LoVo (cell line): ENCODE results near the gene MIEF2.
A peak's percentile ranks its signal among the peaks of the same experiment; 100 is the strongest.

ENCODE experiments used
- DNase-seq: peaks from one replicate; pipeline ENCODE4 v3.0.0-alpha.2; 2016; ENCODE audit warnings: low spot score

MIEF2 gene

DNA sequence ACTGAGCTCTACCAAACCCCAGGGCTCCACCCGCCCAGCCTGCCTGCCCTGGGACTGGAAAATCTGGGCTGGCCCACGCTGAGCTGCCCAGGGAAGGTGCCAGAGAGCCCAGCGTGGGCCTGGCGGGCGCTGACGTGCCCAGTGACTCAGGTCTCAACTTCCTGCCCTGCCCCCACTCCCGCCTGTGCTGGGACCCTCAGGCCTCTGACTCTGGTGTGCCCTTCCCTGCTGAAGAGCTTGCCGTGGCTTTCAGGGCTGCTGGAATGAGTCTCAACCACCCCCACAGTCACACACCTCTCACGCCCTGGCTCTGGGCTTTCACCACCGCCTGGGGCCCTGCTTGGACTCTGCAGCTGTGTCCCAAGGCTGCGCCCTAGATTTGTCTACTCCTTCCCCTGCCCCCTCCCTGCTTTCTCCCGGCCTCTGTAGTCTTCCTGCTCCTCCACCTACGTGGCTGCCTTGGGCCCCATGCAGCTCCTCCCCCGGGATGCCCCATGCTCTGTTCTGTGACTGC lies 24.7 kb upstream of the MIEF2 start:
- DNase-seq: no peak

DNA sequence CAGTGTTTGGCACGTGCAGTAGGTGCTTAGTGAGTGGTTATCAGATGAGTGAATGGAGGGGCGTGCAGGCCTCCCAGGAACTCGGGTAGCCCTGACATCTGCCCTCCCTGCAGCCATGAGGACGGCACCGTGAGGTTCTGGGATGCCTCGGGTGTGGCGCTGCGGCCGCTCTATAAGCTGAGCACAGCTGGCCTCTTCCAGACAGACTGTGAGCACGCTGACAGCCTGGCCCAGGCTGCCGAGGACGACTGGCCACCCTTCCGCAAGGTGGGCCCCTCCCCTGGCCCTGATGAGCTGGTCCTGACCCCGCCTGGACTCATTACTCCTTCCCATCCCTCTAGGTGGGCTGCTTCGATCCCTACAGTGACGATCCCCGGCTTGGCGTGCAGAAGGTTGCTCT lies 24.0 kb upstream of the MIEF2 start:
- DNase-seq: no peak

DNA sequence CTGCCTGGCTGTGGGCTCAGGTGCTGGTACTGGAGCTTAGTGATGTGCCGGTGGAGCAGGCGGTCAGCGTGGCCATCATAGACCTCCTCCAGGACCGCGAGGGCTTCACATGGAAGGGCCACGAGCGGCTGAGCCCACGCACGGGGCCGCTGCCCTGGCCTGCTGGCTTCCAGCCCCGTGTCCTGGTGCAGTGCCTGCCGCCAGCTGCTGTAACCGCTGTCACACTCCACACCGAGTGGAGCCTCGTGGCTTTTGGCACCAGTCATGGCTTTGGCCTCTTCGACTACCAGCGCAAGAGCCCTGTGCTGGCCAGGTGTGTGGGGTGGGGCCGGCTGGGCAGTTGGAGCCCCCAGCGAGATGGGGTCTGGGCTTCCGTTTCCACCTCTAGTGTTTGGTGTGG lies 23.0 kb upstream of the MIEF2 start:
- DNase-seq: no peak

DNA sequence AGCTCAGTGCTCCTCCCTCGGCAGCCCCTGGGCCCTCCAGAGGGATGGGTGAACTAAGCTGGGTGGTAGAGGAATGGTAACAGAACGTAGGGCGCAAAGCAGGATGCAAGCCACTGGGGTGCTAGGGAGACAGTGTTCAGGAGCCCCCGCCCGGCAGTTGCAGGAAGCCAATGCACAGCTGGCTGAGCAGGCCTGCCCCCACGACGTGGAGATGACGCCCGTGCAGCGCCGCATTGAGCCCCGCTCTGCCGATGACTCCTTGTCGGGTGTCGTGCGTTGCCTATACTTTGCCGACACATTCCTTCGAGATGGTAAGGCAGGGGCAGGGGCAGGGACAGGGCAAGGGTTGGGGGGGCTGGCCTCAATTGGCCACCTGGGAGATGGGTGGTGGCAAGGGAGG lies 22.2 kb upstream of the MIEF2 start:
- no peak for DNase-seq

DNA sequence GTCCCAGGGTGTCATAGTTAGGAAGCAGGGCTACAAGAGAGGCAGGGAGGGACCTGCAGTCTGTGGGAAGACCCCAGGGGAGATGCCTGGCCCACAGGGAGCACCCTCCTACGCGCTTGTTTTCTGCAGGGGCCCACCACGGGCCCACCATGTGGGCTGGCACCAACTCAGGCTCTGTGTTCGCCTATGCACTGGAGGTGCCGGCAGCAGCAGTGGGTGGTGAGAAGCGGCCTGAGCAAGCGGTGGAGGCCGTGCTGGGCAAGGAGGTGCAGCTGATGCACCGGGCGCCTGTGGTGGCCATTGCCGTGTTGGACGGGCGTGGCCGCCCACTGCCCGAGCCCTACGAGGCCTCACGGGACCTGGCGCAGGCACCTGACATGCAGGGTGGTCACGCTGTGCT lies 20.0 kb upstream of the MIEF2 start:
- no peak for DNase-seq

DNA sequence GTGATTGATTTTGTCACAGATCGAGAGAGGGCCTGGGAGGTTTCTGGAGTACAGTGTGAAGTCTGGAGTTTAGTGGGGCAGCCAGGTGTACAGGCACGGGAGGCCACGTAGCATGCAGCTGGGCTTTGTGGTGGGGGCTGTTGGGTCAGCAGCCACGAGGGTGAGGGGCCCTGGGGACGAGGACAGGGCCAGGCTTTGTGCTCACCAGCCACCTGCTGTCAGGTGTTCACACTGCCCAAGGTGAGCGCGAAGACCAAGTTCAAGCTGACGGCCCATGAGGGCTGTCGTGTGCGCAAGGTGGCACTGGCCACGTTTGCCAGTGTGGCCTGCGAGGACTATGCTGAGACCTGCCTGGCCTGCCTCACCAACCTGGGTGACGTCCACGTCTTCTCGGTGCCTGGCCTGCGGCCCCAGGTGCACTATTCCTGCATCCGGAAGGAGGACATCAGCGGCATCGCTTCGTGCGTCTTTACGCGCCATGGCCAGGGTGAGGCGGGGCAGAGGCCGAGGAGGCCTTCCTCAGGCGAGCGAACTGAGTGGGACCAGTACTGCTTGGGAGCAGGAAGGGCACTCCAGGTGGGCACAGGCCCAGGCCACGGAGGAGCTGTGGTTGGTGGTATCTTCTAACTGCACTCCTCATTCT lies 19.1 kb upstream of the MIEF2 start:
- no peak for DNase-seq

DNA sequence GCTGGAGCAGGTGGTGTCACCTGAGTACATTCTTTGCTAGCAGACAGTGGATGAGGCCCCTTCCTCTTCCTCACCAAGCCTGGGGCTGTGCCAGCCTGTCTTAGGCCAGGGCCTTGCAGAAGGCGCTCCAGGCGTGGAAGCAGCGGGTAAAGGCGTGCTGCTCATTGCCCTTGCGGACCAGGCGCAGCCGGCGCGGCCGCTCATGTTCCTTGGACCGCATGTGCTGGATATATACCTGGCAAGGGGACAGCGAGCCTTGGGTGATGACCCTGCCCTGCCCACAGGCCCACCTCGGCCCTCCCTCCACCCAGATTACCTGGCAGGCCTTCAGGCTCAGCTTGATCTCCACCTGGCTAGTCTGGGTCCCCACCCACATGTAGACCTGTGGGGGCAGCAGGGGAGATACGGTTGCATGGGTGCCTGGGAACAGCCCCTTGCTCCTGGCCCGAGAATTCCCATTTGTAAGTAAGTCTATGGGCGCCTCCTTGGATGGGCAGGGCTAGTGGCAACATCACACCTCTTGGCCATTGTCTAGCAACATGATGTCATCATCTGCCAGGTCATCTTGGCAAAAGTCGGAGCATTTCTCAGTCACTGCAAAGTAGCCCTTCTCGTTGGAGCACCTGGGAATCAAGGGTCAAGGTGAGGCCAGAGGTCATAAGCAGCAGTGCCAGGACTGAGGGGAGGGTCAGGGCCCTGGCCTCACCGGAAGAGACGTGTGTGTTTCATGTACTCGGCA lies 15.3 kb upstream of the MIEF2 start:
- DNase-seq: no peak

DNA sequence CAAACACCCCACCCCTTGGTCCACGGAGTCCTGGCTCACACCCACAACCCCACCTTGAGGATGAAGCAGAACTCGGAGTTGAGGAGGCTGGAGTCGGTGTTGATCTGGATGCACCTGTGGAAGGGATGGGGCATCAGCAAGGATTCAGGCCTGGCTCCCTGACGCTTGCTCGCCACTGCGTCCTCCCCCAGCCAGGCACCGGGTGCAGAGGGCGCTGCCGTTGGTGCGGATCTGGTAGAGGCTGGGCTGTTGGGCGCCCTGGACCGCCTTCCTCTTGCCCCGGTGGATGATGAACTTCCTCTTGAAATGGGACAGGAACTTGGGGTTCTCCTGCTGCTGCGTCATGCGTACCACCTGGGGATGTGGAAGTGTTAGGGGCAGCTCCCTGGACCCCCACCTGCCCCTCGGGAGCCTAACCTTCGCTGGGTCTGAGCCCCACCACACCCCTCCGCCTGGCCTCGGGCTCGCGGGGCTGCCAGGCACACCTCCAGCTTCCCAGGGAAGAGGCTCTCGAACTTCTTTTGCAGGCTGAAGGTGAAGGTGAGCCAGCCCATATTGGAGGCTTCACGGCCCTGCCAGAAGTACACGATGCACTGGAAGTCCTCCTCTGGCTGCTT lies 14.2 kb upstream of the MIEF2 start:
- no peak for DNase-seq

DNA sequence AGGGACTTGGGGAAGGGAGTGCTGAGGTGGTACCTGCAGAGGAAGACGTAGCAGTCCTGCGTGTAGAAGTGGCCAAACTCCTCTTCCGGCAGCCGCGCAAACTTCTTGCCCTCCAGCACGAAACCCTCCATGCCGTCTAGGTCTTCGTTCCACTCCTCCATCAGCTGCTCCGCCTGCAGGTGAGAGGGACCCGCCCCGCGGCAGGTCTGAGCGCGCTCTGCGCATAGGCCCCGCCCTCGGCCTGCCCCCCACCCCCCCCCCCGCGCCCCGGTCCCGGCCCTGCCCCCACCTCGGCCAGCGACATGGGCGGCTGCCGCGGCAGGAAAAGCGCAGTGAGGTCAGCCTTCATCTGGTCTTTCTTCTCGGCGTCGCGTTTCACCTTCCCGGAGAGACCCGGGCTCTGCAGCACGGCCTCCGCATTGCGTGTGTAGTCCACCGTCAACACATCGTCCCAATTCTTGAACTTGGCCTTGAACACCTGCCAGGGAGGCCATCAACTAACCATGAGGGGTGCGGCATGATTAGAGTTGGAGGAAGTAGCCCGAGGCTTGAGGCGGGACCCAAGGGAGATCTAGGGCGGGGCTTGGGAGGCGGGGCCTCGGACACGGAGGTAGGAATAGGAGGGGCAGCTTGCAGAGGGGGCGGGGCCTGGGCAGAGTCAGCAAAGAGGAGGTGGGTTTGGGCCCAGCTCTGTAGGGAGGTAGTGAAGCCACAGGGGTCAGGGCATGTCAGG lies 13.4 kb upstream of the MIEF2 start:
- no peak for DNase-seq

DNA sequence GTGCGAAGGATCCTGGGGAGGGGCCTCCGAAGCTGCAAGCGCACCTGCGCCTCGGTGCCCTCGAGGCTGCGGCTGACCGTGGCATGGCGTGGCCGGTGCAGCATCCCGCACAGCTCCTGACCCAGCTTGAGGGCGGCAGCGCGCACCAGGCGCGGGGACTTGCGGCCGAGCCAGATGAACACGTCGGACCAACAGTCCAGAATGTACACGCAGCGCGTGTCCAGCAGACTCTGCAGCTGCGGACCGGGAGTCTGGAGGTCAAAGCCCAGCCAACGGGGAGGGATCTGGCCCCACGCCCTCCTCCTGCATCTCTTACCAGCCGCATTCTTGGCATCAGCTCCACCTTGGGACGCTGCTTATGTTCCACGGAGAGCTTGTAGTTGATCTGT lies 12.9 kb upstream of the MIEF2 start:
- no peak for DNase-seq

DNA sequence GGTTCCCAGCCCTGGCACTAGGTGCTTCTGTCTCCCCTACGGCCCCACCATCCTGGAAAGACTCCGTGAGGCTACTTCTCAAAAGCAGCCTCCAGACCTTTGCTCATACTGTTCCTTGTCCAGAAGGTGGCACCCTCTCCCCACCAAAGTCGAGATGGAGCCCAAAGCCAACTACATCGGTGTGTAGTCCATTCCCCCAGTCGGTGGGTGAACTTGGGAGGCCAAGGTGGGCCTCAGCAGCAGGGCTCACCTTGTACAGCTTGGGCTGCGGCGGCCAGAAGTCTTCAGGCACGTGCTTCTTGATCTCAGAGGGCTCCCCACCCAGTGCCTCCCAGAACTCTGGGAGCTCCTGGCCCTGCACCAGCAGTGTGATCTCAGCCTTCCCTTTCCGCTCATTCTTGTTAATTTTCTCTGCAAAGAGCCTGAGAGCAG lies 12.1 kb upstream of the MIEF2 start:
- DNase-seq: peak; percentile 23

DNA sequence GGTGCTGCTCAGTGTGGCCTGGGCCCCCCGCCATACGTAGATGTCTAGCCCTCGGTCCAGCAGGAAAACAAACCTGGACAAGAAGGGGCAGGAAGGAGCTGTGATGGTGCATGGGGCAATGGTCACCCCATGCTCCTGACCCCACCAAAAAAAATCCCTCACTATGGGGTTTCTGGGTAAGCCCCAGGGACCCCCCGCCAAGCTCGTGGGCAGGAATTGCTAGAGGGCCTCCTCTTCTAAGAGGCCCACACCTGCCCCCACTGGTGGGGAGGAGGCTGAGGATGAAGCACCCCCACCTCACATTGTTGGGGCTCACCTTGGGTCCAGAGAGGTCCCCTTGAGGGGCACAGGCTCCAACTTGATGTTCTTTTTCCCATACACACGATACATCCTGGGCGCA lies 11.7 kb upstream of the MIEF2 start:
- DNase-seq: no peak

DNA sequence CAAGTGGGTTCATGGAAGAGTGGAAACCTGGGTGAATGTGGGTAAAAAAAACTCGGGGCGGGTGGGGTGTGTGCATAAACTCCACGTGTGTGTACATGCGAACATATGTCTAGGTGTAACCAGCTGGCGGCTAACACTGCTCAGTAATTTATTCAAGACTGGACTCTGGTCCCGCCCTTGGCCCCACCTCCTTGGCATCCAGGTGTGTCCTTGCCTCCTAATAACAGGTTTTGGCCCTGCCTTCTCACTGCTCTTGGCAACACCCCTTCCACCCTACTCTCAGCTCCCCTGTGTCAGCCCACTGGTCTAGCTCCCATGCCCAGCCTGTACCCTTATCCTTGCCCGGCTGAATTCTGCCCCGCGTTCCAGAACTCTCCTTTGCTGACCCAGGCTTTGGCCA lies 10.2 kb upstream of the MIEF2 start:
- DNase-seq: no peak

DNA sequence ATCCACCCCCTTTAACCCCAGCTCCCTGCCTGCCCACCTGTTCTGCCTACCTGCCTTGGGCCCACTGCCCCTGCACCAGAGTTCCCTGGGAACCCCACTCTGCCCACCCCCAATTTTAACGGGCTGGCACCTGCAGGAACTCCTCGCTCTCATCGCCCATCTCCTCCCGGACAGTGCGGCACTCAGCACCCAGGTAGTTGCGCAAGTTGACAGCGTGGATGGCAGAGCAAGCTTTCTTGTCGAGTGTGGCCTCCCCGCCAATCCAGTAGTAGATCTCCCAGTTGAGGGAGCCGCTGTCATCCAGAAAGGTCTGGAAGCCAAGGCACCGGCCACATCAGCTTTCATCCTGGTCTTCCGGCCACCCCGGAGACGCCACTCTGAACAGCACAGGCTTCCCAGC lies 9.8 kb upstream of the MIEF2 start:
- no peak for DNase-seq

DNA sequence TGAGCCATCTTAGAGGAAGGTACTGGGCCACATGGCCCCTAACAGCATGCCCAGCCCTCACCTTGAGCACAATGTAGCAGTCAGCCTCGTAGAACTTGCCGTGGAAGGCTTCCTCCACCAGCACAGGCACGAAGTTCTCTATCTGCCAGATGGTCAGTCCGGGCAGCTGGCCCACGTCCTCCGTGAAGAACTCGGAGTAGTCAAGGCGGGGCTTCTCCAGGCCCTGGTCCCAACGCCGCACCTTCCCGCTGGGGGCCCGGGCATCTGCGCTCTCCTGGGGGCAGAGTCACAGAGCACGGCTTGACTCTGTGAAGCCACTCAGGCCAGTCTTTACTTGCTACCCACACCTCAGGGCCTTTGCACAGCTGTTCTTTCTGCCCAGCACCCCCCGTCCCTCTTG lies 9.3 kb upstream of the MIEF2 start:
- no peak for DNase-seq

DNA sequence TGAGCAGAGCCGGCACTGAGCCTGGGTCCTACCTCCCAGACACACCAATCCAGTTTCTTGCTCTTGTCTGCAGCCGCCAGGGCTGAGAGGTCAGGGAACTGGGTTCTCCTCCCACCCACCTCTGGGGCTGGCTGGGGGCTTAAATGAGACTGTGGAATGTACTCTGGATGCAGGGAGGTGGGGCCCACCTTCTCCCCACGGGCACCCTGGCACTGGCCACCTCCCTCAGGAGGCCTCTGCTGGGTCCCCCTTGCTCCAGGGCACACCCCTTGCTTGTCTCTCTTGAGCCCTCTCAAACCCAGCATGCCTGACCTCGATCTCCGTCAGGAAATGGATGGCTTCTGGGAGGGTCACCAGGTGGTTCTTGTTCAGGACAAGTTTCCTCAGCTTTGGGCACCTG lies 8.3 kb upstream of the MIEF2 start:
- DNase-seq: no peak

DNA sequence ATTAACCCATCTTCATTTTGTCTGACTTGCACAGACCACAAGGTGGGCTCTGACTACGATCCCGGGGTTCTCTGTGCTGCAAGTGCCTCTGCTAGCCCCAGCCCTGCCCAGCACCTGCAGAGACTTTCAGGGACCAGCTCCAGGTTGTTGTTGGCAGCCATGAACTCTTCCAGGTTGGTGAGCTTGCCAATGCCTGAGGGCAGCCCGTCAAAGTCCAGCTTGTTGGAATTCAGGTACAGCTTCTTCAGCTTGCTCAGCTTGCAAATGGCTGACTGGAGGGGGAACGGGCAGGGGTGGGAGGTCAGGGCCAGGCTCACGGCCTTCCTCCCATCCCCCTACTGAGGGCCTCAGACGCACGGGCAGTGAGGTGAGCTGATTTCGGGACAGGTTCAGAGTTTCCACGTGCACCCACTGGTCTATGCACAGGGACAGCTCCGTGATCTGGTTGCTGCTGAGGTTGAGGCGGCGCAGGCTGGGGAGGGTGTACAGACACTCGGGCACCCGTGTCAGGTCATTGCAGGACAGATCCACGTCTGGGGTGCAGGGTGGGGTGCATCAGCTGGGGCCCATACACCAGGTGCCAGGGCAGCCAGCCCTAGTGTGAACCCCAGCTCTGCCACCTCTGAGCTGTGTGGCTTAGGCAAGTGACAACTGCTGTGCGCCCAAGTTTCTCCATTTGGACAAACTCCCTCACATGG lies 7.1 kb upstream of the MIEF2 start:
- DNase-seq: no peak

DNA sequence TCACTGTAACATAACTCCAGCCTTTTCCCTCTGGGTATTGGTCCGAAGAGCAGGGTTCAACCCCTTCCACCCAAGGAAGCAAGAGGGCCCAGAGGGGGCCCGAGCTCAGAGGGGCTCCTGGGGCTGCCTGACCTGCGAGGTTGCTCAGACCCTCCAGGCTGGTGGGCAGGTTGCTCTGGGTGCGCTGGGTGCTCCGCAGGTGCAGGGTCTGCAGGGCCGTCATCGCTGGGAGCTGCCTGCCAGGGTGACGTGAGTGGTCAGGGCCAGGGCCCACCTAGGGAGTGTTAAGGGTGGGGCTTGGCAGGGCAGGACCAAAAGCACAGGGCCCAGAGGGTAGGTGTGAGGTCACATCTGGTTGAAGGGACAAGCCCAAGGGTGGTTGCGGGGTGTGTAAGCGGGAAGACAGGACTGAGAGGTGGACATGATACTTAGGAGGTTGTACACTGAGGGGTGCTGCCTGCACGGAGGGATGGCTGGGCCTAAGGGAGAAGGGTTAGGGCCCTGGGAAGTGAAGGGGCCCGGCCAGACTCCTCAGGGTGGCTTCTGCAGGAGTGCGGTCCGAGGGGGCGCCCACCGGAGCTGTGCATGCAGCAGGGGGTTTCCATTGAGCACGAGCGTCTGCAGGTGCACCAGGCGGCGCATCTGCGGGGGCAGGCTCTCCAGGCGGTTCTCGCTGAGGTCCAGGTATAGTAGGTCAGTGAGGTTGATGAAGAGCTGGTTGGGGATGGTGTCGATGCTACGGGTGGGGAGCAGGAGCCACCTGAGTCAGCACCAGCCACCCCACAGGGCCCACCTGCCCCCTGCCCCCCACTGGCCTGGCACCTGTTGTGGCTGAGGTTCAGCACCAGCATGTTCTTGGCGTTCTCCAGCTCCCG lies 6.3 kb upstream of the MIEF2 start:
- no peak for DNase-seq

DNA sequence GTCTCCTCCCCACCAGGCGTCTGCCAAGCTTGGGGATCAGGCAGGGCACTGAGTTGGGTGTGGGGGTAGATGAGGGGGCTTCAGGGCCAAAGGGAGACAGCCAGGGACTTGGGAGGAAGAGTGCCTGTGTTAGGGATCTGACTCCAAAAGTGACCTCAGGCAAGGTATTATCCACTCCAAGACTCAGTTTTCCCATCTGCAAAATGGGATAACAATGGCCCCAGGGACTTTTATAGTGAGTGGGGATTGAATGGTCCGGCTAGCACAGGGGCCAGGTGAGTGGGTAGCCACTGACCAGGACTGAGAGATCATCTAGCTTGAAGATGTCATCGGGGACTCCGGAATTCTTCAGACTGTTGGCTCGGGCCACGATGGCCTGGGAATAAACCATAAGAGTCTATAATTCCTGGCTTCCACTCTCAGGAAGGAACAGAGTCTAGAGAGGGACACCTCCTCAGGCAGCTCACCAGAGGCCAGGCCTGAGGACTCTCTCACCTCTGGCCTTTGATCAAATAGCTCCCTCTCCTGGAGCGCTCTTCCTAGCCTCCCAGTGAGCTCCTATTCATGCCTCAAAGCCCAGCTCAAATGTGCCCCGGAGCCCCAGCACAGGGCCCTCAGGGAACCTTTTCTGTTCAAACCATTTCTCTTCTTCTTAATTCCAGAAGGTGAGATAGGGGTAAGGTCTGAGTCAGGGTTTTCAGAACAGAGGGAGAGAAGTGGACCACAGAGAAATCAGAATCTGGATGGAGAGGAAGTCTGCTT lies 5.4 kb upstream of the MIEF2 start:
- no peak for DNase-seq

DNA sequence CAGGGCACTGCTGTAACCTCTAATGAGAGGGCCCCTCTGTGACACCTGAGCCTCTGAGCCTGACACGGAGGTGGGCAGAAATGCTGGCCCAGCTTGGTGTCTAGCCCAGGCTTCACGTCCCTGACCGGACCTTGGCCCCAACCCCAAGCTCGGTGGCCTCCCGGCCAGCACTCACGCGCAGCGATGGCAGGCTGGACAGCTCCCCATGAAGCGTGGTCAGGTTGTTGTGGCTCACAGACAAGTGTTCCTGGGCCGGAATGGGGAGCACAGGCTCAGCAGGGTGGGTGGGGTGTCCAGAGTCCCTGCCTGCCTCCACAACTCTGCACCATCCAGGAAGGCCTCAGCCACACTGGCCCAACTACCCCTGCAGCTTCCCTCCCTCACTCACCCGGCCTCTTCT lies 4.1 kb upstream of the MIEF2 start:
- no peak for DNase-seq
